SK-N-SH treated with all-trans-retinoic acid at 6 μM for 48 hours (cell line): Measurements from ENCODE around the gene KRTAP2-3.
"Not testable (repeated sequence)": the region's sequence is repeated elsewhere in the genome, so short reads cannot be mapped to it uniquely, and the experiment has no call there.

Experiments
- ARNTL ChIP-seq: fragments of 450-650 bp; formaldehyde crosslinking; IDR thresholded peaks from 2 replicates; pipeline ENCODE4 v1.5.0; 2020; ENCODE audit warnings: low read depth, mild to moderate bottlenecking, moderate library complexity, borderline replicate concordance
- RARB ChIP-seq: fragments of 250-450 bp; sonication (Bioruptor Pico); IDR thresholded peaks from 2 replicates; pipeline ENCODE4 v1.8.0; 2021; ENCODE audit warnings: mild to moderate bottlenecking, moderate library complexity
- TOX ChIP-seq: fragments of 250-450 bp; sonication (Bioruptor Pico); IDR thresholded peaks from 2 replicates; pipeline ENCODE4 v1.8.0; 2021; ENCODE audit warnings: mild to moderate bottlenecking, moderate library complexity, borderline replicate concordance
- ZC3H10 ChIP-seq: fragments of 250-450 bp; sonication (Bioruptor Pico); IDR thresholded peaks from 2 replicates; pipeline ENCODE4 v1.5.1; 2021; ENCODE audit warnings: mild to moderate bottlenecking, moderate library complexity
- ZFP3 ChIP-seq: fragments of 250-450 bp; sonication (Bioruptor Pico); IDR thresholded peaks from 2 replicates; pipeline ENCODE4 v1.5.0; 2020; ENCODE audit warnings: mild to moderate bottlenecking, moderate library complexity
- ZFP30 ChIP-seq: fragments of 450-650 bp; formaldehyde crosslinking; IDR thresholded peaks from 2 replicates; pipeline ENCODE4 v1.5.0; 2022; ENCODE audit warnings: mild to moderate bottlenecking, moderate library complexity
- ZNF8 ChIP-seq: fragments of 450-650 bp; formaldehyde crosslinking; IDR thresholded peaks from 2 replicates; pipeline ENCODE4 v1.5.0; 2020; ENCODE audit warnings: mild to moderate bottlenecking, moderate library complexity

- TF ChIP-seq RARB (CRISPR knock-in tag); TOX (CRISPR knock-in tag); ARNTL (CRISPR knock-in tag); ZFP3; ZFP30; ZNF8 (CRISPR knock-in tag); ZC3H10 (CRISPR knock-in tag): not testable (repeated sequence)
Measured at GRCh38 chr17:41108728-41109386, 48.9 kb upstream of the KRTAP2-3 start.
